HG03460 (cell line): ENCODE data around the gene FGF14.

Experiments used
- ATAC-seq: cut with Tn5 transposase; IDR thresholded peaks from one replicate; pipeline ENCODE4 v1.9.1; 2021; ENCODE audit not compliant: unreplicated experiment

Gene FGF14

DNA sequence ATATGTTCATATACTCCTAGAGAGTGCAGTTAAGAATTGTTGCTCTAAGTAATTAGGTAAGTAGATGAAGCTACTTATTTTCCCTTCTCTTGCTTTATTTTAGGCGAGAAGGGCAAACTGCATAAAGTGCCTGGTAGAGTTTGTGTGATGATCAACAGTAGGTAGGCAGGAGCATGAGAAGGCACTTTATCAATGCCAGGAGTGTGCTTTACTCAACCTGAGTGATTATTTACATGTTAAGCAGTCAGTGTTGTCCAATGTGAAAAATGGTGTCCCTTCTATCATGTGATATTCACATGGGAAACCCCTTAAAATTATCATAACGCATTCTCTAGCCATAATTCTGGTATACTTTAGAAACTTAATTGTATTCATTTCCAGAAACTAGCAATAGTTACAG is 655.3 kb downstream of the FGF14 start:
- ATAC-seq: no peak

DNA sequence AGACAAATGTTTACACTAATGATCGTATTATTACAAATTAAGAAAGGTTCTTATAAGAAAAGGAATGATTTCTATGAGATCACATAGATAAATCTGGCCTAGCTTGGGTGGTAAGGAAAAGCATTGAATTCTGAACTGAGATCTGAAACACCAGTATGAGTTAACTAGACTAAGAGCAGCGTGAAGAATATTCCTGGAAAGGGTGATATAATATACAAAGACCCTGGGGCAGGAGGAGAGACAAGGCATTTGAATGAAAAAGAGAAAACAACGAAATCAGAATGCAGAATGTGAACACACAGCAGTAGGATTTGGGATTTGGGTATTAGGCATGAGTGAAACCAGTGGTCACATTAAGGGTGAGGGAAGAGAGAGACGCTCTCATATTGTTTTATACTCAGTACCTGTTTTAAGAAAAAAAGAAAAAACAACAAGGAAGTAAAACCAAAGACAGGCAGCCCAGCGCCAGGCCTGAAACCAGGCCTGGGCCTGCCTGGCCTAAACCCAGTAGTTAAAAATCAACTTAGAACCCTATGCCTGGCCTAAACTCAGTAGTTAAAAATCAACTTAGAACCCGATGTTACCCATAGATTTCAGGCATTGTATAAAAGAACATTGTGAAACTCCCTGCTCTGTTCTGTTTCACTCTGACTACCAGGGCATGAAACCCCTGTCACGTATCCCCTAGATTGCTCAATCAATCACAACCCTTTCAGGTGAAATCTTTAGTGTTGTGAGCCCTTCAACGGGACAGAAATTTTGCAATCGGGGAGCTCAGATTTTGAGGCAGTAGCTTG is 662.3 kb downstream of the FGF14 start:
- ATAC-seq: peak; percentile 96

DNA sequence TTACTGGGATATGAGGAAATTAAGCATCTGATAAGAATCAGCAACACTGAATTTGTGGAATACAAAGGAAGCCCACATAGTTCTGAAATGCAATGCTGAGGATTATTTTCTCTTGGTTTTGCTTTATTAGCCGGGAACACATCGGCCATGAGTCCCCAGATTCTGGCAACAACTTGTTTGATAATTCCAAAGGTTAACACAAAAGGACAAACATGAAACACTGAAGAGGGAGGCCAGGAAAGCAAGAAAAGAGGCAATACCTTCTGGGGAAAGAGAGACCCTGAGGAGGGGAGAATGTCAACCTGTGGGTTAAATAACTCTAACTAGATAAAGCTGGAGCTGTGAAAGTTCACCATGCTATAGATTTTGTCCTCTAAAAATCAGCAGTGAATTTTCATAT is 663.5 kb downstream of the FGF14 start:
- ATAC-seq: no peak

DNA sequence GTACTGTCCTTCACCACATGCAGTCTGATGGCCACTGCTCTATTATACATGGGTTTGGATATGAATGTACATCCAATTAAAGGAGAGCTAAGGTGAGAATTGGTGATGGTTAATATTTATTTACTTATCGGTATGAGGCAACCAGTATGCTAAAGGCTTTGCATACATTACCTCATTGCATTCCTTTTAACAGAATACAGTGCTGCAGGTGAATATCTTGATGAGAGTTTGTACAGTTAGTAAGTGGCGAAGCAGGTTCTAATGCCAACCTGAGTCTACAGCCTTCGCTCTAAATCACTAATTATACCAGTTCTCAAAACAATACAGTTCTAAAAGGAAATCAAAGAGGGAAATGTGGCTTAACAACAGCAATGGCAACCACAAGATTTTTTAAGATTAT is 665.3 kb downstream of the FGF14 start:
- no peak for ATAC-seq

DNA sequence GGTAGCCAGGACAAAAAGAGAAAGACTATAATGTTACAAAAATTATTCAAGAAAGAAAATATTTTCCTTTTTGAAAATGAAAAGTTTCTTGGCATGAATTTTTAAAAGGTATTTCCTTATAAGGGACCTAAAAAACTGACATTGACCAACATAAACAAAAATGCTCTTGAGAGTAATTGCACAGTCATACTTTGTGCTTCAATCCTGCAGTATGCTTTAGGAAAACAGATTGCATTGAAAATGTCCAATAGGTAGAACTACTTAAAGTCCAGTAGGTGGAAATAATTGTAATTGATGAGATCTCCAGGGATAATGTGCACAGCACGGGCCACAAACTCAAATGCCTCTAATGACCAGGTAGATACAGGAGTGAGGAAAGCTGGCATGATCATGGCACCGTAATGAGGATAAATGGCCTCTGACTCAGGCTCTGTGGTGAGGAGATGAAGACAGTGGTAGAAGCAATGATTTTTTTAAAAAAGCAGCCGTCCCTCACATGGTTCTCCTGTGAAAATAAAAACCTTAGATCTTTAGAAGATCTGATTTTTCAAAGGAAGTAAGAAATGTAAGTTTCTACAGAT is 671.3 kb downstream of the FGF14 start:
- ATAC-seq: no peak

DNA sequence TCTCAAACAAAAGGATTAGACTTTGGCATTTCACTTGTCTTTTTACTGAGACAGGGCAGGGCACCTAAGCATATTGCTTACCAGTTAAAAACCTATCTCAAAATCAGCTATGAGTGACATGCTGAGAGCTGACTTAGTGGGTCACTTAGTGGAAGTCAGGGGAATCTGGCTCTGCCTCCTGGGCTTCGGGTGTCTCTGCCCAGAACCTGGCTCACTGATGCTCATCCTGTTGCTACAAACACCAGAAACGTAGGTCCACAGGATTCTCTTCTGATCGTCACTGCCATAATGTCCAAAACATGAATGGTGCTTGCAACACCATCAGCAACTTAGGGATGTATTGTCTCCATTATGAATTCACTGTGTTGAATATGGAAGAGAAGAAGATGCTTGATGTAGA is 673.2 kb downstream of the FGF14 start:
- ATAC-seq: no peak

DNA sequence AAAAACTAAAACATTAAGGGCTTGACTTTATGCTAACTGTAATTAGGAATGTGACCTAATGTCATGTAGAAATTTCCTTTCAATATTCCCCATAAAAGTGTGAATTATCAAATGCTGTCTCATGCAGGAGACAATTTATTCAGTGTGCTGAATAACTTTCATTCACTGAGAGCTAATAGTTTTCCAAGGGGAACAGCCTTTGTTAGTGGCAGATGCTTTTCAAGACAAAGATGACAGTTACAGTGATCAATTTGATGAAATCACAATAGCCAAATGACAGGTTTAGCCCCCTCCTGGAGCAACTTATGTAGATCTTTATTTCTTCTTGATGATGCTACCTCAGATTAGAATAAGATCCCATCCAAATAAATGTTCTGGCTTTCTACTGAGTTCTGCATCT is 673.8 kb downstream of the FGF14 start:
- ATAC-seq: no peak

DNA sequence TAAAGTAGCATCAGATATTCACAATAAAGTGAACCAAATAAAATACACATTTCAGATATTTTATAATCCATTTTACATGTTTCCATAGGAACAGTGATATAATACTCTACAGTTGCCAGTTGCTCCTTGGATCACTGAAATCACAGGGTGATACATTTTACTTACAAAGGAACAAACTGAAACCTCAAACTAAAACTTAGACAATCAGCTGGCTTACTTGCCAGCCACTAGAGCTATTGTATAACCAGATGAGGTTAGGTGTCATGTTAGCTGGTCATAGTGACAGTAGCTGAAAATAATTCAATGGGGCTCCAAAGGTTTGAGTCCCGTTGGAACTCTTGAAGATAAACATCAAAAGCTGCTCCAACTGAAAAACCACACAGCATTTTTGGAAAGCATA is 674.7 kb downstream of the FGF14 start:
- ATAC-seq: peak; percentile 77

DNA sequence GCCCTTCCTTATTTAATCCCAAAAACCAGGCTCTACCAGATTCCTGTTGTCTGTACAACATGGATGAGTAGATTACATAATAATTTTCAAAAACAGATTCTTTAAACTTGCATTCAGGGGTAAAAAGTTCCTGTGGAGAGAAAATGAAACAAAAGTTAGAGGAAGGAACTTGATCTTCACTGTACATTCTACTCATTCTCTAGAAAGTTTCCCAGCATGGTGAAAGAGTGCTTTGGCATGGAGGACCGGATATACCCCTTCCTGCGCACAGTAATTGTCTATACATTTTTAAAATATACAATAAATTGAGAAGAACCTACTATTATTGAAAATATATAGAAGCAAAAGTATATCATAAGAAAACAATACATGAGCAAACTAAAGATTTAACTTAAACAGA is 675.2 kb downstream of the FGF14 start:
- peak; percentile 33 for ATAC-seq

DNA sequence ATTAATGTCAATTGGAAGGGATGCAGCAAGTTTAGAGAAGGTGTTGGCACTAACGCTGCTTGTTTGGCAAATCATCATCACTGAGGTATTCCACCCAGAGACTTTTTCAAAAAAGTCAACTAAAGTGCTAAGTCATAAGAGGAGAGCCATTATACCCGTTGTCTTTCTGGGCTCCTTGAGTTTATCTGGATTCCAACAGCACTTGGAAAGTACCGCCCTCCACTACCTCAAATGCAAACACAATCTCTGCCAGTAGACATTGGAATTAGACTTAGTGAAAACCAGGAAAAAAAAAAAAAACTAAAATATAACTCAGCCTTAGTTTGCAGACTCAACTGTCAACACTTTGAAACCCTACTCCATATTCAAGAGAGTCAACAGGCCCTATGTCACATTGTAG is 683.4 kb downstream of the FGF14 start:
- no peak for ATAC-seq

DNA sequence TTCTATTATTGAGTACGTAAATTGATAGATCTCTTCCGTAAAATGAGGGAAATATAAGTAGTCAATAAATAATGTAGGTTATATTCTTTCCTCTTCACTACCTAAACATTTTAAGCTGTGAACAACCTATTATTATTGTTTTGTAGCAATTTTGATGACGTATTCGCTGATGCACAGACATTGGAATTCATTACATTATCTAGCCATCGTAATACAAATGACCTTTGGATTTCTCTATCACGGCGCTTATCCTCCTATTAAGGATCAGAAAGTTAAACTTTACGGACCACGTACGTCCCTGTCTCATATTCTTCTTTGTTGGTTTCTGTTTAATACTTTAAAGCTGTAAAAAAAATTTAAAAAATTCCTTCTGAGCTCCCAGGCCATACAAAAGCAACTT is 684.5 kb downstream of the FGF14 start:
- no peak for ATAC-seq

DNA sequence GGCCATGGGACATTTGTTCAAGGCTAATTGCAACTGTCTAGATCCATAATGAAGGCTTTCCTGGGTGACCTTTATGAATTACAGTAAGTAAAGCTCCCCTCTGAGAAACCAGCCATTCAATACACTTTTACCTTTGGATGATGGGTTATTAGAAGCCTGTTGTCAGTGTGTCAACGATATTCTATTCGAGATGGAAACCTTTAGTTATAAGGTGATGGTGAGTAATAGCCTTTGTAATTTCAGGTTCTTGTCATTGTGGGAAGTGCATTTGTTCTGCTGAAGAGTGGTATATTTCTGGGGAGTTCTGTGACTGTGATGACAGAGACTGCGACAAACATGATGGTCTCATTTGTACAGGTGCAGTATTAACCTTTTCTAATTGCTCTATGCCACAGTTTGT is 687.7 kb downstream of the FGF14 start:
- no peak for ATAC-seq

DNA sequence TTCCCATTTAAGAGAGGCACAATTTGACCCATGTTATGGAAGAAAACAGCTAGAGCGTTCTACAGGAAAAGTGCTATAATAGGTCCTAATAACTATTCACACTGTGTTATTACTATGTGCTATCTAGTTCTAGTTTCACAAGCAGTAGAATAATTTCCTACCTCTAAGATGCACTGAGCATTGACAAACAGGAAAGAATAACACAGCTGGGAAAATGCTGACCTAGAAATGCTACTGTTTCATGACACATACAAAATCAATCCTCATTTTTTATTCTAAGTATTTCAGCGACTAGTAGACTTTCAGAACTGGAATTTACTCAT is 689.9 kb downstream of the FGF14 start:
- ATAC-seq: no peak

DNA sequence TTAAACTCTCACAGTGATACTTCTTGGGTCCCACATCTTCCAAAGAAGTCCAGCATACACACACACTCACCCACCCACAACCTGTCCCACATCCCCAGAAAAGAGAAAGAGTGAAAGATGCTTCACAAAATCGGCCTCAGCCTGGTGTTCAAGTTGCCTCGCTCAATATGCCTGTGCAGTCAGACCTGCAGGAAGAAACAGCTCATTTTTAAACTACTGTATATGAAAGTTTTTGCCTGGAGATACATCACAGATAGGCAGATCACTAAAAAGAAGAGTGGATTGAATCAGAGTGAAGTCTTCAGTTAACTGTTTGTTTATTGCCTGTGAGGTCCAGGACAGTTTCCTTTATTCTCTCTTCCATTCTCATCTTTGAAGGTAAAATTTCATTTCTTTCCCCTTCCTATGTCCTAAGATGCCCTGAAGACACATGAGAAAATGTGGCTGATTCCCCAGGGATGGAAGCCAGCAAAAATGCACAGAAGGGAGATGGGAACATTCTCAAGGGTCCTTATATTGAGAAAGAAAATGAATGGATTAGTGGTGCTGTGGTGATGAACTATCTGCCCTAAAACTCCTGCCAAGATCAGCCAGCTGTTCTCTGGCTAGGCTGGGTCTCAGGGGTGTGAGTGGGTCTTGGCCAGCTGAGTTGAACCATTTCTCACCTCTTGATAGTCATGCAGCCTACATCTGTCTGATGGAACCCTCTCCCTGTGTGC is 690.4 kb downstream of the FGF14 start:
- ATAC-seq: no peak

DNA sequence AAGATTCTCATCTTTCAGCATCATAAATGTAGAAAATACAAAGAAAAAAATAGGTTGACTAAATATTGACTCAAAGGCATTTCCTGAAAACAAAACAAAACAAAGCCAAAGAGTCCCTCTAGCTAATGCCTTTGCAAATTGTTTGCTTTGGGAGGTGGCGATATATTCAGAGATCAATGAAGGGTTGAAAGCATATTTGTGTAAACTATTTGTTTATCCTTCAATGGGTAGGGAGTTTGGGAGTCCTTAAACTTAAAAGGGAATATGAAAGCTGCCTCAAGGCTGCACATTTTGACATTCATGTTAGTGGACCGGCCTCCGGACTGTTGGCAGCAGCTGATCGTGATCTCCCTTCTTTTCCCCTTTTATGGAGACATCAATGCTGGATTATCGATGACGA is 691.9 kb downstream of the FGF14 start:
- no peak for ATAC-seq

DNA sequence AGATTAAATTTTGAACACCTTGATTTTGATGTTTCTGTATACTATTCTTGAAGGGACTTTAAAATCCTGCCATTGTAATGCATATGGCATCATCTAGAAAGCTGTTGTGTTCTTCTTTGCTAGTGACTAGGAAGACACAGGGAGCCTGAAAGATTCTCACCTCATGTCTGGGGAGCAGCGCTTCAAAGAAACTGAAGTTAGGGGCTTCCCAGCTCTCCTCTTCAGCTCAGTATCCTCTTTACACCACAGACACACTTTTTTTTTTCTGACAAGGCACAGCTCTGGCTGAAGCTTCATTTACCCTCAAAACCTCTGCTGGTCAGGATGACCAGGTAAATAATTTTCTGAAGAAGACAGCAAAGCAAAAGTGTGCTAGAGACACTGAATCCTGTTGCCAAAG is 693.7 kb downstream of the FGF14 start:
- no peak for ATAC-seq

DNA sequence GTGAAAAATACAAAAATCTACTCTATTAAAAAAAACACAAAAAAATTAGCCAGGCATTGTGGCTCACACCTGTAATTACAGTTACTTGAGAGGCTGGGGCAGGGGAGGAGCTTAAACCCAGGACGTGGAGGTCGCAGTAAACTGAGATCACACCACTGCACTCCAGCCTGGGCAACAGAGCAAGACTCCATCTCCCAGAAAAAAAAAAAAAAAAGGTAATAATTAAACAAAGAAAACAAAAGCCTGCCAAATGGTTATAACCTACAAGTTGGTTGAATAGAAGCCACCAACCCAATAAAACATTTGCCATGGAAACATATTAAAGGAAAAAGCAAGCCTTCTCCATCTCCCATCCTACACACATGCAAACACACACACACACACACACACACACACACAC is 694.2 kb downstream of the FGF14 start:
- ATAC-seq: no peak

DNA sequence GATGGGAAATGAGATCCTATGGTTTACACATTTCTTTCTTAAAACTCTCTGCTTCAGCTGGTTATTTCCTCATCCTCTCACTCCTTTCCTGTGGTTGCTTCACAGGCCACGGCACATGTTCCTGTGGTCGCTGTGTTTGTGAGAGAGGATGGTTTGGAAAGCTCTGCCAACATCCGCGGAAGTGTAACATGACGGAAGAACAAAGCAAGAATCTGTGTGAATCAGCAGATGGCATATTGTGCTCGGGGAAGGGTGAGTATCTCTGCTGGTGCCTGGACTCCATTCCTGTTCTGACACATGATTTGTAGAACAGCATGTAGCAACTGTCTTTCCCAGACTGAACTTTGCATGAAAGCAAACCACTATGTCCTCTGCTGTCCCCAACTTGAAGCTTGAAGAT is 695.2 kb downstream of the FGF14 start:
- peak; percentile 66 for ATAC-seq

DNA sequence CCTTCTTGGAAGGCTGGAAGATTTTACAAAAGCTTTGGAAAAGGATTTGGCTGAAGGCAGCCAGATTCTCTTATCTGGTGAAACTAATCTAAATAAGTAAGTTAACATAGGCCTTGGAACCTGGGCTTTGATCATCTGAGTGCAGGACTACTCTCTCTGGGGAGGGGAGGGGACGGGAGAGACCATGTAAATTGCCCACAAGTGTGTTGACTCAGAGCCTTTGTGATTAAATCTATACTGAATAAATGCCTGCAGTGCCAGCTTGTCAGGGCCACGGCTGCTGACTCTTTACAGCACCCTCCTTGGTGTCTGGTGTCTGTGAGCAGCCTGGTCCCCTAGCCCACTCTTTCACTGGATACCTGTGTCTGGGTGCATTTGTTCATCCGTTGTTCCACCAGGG is 698.0 kb downstream of the FGF14 start:
- no peak for ATAC-seq

DNA sequence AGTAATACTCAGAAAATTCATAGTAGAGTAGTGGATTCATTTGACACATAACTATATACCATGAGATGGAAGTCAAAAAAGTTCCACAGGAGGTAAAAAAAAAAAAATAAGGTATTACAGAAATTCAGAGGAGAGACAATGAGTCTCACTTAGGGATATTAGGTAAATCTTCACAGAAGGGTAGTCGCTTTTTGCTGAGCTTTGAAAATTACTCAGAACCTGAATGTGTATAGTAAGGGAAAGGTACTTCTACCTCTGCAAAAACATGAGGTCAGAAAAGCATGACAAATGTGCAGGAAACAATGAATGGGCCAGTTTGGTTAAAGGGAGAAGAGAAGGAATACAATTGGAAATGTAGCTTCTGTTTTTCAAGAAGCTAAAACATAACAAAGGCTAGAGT is 698.8 kb downstream of the FGF14 start:
- no peak for ATAC-seq

DNA sequence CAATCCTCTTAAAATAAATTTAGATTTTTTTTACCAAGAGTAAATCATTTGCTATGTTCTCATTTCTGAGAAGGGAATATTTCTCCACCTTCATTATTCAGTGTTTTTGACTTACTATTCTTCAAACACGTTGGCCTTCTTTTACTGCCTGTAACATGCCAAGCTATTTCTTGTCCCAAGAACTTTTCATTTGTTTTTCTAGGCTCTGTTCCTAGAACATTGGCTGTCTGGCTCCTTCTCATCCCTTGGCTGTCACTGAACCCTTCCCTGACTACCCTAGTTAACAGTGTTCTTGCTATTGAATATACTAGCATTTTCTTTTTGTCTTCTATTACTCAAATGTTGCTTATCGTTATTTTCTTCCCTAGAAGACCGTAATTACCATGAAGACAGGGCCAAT is 701.2 kb downstream of the FGF14 start:
- ATAC-seq: no peak

DNA sequence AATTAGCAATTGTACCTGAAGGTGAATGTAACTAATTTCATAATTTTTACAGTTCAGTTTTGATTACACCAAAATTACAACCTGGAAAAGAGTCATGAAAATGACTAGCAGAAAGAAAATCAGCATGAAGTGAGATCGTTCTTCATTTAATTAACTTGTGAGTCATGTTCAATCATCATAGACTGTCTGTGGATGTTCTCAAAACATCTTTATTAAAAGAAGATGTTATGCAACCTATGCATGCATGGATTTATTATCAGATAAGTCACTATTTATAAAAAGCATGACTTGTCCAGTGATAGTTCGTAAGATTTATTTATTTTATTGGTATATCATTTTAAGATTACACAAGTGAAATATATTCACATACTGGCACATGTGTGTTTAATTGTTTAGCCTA is 703.4 kb downstream of the FGF14 start:
- ATAC-seq: no peak

DNA sequence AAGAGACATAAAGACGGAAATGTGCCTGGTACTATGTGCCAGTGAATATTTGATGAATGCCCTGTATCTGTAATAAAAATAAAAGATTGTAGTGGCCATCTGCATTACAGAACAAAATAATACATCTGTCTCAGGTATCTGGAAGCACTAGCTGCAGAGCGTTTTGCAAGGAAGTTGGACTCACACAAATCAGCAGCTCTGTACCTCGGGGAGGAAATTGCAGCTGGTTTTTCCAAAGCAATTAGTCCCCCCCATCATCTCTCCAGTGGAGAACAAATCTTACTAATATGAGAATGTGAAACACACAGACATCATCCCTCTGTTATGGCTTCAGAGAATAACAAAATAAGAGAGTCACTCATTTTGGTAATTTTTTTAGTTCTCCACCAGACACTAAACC is 704.1 kb downstream of the FGF14 start:
- ATAC-seq: no peak
